ENCODE measurements around the gene RSPH1. TPM values are rescaled to one million over a fixed set of nuclear protein-coding genes. Genes with fewer than 3 reads are reported as not detected.
A peak's percentile ranks its signal among the peaks of the same experiment; 100 is the strongest.

The RSPH1 gene
- total RNA-seq (2014; rRNA removed; shearing (Covaris generic)) = 0.15 TPM in 1 of 2 replicates, not detected in the other

GRCh38 chr21:42496120-42496838 is at the start of gene RSPH1:
Gene RSPH1 (minus strand): TSS chr21:42496224. CDS start chr21:42496186, 38 bp downstream.
- peak; percentile 98 for DNase-seq
- H3K27me3 ChIP-seq (ENCODE audit: control insufficient read depth, insufficient read depth, low read length) = peaks cover 10% of the 10 kb centered on the region; the same call in 1 of the 2 replicates
- peak within 1 kb of the TSS; percentile 76 for H3K4me3 ChIP-seq (ENCODE audit: insufficient read depth, low read depth, low read length)
- H3K36me3 ChIP-seq (replicated peaks; ENCODE audit: control insufficient read depth, insufficient read depth, low read length) = no peaks in the 10 kb centered on the region

DNA sequence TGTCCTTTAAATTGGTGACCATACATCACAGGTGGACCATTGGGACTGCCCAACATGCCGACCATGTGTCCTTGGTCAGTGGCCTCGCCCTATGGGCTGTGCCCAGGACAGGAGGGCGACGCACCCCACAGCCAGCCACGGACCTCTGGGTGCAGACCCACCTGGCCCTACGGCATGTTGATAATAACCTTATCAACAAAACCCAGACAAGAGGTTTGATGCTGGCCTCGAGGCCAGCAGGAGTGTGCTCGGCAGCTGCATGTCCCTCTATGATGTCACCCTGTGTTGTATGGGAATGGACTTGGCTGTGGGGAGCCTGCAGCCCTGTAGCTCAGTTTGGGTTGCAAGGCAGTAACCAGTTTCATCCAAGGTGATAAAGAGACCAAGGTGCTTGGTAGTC is 49.7 kb upstream of the RSPH1 start:
- no peak for DNase-seq
- Histone ChIP-seq H3K27me3 (ENCODE audit: control insufficient read depth, insufficient read depth, low read length) (no peaks in the 10 kb centered on the region), H3K36me3 (replicated peaks; ENCODE audit: control insufficient read depth, insufficient read depth, low read length) (peaks cover 7% of the 10 kb centered on the region), H3K4me3 (ENCODE audit: insufficient read depth, low read depth, low read length) (no peak overlapping the region)

DNA sequence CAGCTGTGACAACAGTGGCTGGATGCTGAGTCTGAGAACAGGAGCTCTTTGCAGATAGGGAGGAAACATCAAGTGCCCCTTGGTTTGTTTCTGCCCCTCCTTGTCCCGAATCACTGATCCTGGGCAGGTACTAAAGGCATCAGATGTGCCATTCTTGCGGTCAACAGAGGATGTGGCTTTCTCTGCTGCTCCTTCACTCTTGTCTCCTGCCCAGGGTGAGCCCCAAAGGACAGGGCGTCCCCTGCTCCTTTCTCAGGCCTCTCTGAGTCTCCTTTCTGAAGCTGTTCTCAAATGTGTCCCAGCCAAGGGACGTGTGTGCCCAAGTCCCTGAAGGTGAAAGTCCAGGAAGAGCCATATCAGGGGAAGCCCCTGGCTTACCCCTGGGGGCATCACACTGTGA is 49.3 kb upstream of the RSPH1 start:
- Histone ChIP-seq H3K27me3 (ENCODE audit: control insufficient read depth, insufficient read depth, low read length) (no peaks in the 10 kb centered on the region), H3K4me3 (ENCODE audit: insufficient read depth, low read depth, low read length) (no peak overlapping the region), H3K36me3 (replicated peaks; ENCODE audit: control insufficient read depth, insufficient read depth, low read length) (peaks cover 7% of the 10 kb centered on the region)
- DNase-seq = no peak

DNA sequence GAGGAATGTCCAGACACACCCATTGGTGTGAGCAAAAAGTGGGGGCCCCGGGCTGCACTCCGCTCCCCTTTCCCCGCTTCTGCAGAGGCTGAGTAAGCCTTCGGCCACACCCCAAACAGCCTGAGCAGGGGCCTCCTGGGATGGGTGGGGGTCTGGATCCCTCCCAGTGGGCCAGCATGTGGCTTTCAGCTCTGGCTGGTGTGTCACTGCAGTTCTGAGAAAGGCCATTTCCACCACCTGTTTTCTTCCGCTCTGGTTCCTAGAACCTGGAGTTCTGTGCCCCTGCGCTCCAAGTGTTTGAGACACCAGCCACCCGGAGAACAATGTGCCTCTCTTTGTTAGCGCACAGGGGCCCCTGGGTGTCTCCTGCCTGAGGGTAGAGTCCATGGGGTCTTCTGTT is 48.5 kb upstream of the RSPH1 start:
- Histone ChIP-seq H3K27me3 (ENCODE audit: control insufficient read depth, insufficient read depth, low read length) (no peaks in the 10 kb centered on the region), H3K4me3 (ENCODE audit: insufficient read depth, low read depth, low read length) (no peak overlapping the region), H3K36me3 (replicated peaks; ENCODE audit: control insufficient read depth, insufficient read depth, low read length) (peaks cover 7% of the 10 kb centered on the region)
- no peak for DNase-seq

- no peak for DNase-seq
- Histone ChIP-seq H3K27me3 (ENCODE audit: control insufficient read depth, insufficient read depth, low read length) (no peaks in the 10 kb centered on the region), H3K36me3 (replicated peaks; ENCODE audit: control insufficient read depth, insufficient read depth, low read length) (peaks cover 7% of the 10 kb centered on the region), H3K4me3 (ENCODE audit: insufficient read depth, low read depth, low read length) (no peak overlapping the region)
Observed at GRCh38 chr21:42543106-42543847, 47.3 kb upstream of the RSPH1 start.

DNA sequence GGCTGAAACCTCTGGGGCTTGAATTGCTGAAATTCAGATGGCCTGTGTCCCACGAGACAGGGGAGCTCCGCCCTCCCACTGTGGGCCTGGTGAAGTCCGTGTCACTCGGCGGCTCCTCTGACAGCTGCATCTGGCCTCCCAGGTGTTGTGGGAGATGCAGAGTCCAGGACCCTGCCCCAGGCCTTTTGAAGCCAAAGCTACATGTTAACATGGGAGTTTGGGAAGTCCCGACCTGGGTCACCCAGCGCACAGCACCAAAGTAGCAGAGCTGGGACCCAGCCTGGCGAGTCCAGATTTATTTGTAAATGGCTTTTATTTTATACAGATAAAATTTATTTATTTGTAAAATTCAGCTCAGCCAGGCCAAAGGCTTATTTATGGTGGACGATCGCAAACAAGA is 46.6 kb upstream of the RSPH1 start:
- H3K27me3 ChIP-seq (ENCODE audit: control insufficient read depth, insufficient read depth, low read length) = no peaks in the 10 kb centered on the region
- H3K4me3 ChIP-seq (ENCODE audit: insufficient read depth, low read depth, low read length) = no peak overlapping the region
- peaks cover 7% of the 10 kb centered on the region for H3K36me3 ChIP-seq (replicated peaks; ENCODE audit: control insufficient read depth, insufficient read depth, low read length)
- no peak for DNase-seq

- Histone ChIP-seq H3K4me3 (ENCODE audit: insufficient read depth, low read depth, low read length) (no peak overlapping the region), H3K36me3 (replicated peaks; ENCODE audit: control insufficient read depth, insufficient read depth, low read length) (peaks cover 4% of the 10 kb centered on the region), H3K27me3 (ENCODE audit: control insufficient read depth, insufficient read depth, low read length) (no peaks in the 10 kb centered on the region)
- DNase-seq = no peak
Observed at GRCh38 chr21:42542196-42542595, 46.2 kb upstream of the RSPH1 start.

GRCh38 chr21:42541618-42542017 is 45.6 kb upstream of the RSPH1 start:
- Histone ChIP-seq H3K27me3 (ENCODE audit: control insufficient read depth, insufficient read depth, low read length) (no peaks in the 10 kb centered on the region), H3K4me3 (ENCODE audit: insufficient read depth, low read depth, low read length) (no peak overlapping the region), H3K36me3 (replicated peaks; ENCODE audit: control insufficient read depth, insufficient read depth, low read length) (peaks cover 4% of the 10 kb centered on the region)
- no peak for DNase-seq

DNA sequence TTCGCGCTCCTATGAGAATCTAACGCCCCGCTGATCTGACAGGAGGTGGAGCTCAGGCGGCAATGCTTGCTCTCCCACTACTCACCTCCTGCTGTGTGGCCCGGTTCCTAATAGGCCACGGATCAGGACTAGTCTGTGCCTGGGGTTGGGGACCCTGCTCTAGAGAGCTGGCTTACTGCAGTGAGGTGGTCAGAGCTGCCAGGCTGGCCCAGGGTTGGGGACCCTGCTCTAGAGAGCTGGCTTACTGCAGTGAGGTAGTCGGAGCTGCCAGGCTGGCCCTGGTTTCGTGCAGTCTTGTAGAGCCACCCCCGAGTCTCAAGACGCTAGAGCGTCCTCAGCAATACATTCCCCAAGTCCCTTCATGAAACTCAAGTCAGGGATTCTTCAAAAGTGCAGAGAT is 45.1 kb upstream of the RSPH1 start:
- Histone ChIP-seq H3K4me3 (ENCODE audit: insufficient read depth, low read depth, low read length) (no peak overlapping the region), H3K36me3 (replicated peaks; ENCODE audit: control insufficient read depth, insufficient read depth, low read length) (peaks cover 4% of the 10 kb centered on the region), H3K27me3 (ENCODE audit: control insufficient read depth, insufficient read depth, low read length) (no peaks in the 10 kb centered on the region)
- DNase-seq = no peak

GRCh38 chr21:42540396-42540795 is 44.4 kb upstream of the RSPH1 start:
- H3K27me3 ChIP-seq (ENCODE audit: control insufficient read depth, insufficient read depth, low read length) = no peaks in the 10 kb centered on the region
- DNase-seq = no peak
- H3K4me3 ChIP-seq (ENCODE audit: insufficient read depth, low read depth, low read length) = no peak overlapping the region
- H3K36me3 ChIP-seq (replicated peaks; ENCODE audit: control insufficient read depth, insufficient read depth, low read length) = peaks cover 4% of the 10 kb centered on the region

DNA sequence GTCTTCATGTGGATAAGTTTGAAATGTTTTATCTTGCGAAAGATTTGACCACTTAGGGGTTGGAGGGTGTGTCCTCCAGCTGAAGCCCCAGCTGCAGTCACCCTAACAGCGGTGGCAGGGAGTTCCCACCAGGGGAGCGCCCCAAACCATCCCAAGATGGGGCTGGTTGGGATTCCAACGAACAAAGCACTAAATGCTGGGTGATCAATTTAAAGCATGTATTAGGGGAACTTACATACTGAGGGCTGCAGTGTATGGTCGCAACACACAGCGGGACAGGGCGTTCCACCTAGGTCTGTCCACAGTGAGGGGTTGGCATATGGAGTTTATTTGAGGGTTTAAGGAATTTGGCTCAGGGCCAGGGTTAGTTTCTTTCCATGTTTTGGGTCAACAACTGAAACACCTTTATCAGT is 43.9 kb upstream of the RSPH1 start:
- peak; percentile 72 for DNase-seq
- Histone ChIP-seq H3K4me3 (ENCODE audit: insufficient read depth, low read depth, low read length) (no peak overlapping the region), H3K27me3 (ENCODE audit: control insufficient read depth, insufficient read depth, low read length) (no peaks in the 10 kb centered on the region), H3K36me3 (replicated peaks; ENCODE audit: control insufficient read depth, insufficient read depth, low read length) (peaks cover 4% of the 10 kb centered on the region)

DNA sequence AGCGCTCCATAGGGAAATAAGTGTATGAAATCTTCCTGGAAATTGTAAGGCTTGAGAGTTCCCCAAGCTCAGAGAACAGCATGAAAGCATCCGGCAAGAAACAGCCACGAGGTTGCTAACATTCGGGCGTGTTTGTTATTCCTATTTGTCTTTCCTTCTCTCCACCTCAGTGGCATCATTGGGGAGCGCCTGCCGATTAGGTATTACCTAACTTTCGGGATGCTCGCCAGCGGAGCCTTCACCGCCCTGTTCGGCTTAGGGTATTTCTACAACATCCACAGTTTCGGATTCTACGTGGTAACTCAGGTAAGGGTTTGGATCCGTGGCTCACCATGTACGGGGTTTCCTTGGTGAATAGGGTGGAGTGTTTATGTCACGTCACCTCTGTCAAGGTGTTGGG is 43.3 kb upstream of the RSPH1 start:
- Histone ChIP-seq H3K27me3 (ENCODE audit: control insufficient read depth, insufficient read depth, low read length) (no peaks in the 10 kb centered on the region), H3K4me3 (ENCODE audit: insufficient read depth, low read depth, low read length) (no peak overlapping the region), H3K36me3 (replicated peaks; ENCODE audit: control insufficient read depth, insufficient read depth, low read length) (peaks cover 4% of the 10 kb centered on the region)
- no peak for DNase-seq

- Histone ChIP-seq H3K4me3 (ENCODE audit: insufficient read depth, low read depth, low read length) (no peak overlapping the region), H3K27me3 (ENCODE audit: control insufficient read depth, insufficient read depth, low read length) (no peaks in the 10 kb centered on the region), H3K36me3 (replicated peaks; ENCODE audit: control insufficient read depth, insufficient read depth, low read length) (peaks cover 2% of the 10 kb centered on the region)
- DNase-seq = no peak
Observed at GRCh38 chr21:42538479-42539275, 42.7 kb upstream of the RSPH1 start.

DNA sequence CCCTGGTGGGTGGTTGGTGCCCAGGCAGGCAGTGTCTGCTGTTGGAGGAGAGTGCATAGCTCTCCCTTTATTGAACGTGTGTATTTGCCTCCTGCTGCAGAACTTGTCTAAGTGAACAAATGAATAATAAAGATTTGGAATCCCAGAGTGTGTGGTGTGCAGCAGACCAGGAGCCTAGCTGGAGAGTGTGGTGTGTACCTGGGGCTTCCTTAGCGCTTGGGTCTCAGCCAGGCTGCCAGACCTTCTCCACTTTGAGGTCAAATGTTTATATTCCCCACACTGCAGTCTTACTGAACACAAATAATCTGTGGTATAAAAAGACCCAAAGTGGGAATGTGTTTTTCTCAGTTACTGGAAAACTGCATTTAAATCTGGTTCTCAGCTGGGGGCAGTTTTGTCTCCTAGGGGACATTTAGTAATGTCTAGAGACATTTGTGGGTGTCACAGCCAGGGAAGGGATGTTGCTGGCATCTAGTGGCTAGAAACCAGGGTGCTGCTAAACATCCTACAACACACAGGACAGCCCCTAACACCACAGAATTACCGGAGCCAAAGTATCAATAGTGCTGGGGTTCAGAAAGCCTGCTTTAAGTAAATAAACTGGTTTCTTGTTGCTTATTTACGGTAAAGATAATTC is 41.2 kb upstream of the RSPH1 start:
- Histone ChIP-seq H3K36me3 (replicated peaks; ENCODE audit: control insufficient read depth, insufficient read depth, low read length) (peaks cover 2% of the 10 kb centered on the region), H3K27me3 (ENCODE audit: control insufficient read depth, insufficient read depth, low read length) (no peaks in the 10 kb centered on the region)
- DNase-seq = no peak

More for the DNA sequence above, 41.2 kb upstream of the RSPH1 start:
- no peak overlapping the region for H3K4me3 ChIP-seq (ENCODE audit: insufficient read depth, low read depth, low read length)
